AG09319 (cell line): Measurements from ENCODE around the gene KLK7.

Source experiments
- DNase-seq: peaks from one replicate; pipeline ENCODE4 v3.0.0-alpha.2; 2010; ENCODE audit warnings: low read depth; ENCODE audit errors: extremely low read depth
- CTCF ChIP-seq: IDR thresholded peaks from 2 replicates; pipeline ENCODE4 v1.5.1; 2011; ENCODE audit warnings: low read depth, mild to moderate bottlenecking, inconsistent platforms, low read length, moderate library complexity

KLK7 gene

DNA sequence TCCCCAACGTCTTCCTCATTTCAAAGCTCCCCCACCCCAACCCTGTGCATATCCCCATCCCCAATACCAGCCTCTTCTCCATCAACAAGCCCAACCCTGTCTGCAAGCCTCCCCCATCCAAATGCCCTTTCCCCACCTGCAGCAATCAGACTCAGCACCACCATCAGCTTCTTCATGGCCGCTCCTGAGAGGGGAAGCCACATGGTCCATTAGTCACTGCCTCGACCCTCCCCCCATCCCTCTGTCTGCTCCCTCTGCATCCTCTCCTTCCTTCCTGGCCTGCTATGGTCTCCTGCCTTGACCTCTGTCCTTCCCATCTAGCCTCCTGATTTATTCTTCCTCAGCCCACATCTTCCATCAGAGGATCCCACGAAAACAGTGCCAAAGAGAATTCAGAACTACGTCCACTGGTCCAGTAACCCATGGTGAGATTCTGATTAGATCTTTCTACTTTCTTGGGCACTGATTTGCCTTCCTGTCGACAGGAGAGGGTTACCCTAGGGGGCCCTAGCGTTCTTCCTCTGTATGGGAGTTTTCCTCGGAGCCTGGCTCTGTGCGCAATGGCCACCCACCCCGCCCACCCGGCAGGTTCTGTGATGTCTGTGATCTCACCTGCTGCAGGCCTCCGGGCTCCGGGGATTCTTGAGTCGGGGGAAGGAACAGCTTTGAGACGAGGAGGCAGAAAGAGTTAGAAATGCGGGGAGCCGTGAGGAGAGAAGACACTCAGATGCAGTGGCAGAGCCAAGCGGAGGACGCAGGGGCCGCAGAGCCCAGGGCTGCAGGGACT lies 15.6 kb downstream of the KLK7 start:
- no peak for TF ChIP-seq CTCF
- no peak for DNase-seq

DNA sequence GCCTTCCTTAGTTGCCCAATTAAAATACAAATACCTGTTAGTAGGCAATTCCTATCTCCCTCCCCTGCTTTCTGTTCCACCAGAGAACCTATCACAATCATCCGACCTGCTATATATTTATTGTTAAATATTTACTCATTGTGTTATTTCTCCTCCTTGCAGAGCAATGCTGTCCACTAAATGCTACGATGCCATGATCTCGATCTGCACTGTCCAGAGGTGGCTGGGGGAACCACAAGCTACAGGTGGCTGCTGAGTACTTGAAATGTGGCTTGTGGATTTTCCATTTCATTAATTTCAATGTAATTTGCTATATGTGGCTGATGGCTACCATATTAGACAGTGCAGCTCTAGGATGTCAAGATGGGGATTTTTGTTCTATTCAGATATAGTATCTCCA lies 19.5 kb downstream of the KLK7 start:
- no peak for DNase-seq
- no peak for TF ChIP-seq CTCF

- no peak for TF ChIP-seq CTCF
- no peak for DNase-seq
Observed at GRCh38 chr19:50963381-50963780, 20.3 kb downstream of the KLK7 start.

DNA sequence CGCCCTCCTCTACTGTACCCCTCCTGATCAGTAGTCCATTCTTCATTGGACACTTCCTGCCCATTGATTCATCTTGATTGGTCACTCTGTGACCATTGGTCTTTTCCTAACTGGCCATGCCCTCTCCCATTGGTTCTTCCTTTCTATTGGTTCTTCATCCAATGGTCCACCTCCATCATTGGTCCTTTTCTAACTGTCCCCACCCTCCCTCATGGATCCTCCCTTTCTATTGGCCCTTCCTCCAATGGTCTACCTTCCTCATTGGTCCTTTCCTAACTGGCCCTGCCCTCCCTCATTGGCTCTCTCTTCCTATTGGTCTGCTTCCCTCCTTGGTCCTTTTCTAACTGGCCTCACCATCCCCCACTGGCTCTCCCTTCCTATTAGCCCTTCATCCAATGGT lies 21.5 kb downstream of the KLK7 start:
- no peak for DNase-seq
- TF ChIP-seq CTCF = no peak

- no peak for DNase-seq
- no peak for TF ChIP-seq CTCF
Observed at GRCh38 chr19:50959731-50960500, 23.8 kb downstream of the KLK7 start.

GRCh38 chr19:50957587-50957986 lies 26.1 kb downstream of the KLK7 start:
- no peak for TF ChIP-seq CTCF
- no peak for DNase-seq

GRCh38 chr19:50952910-50953309 lies 30.8 kb downstream of the KLK7 start, which contains the start of gene KLK5:
Gene KLK5 (minus strand): TSS chr19:50953038. CDS start chr19:50952657, 381 bp downstream.
- no peak for TF ChIP-seq CTCF

More at GRCh38 chr19:50952910-50953309, 30.8 kb downstream of the KLK7 start, which contains the start of gene KLK5:
- no peak for DNase-seq
